Neutrophil (primary cell): Measurements from ENCODE around the gene CCT8.
"Not testable (repeated sequence)": the region's sequence is repeated elsewhere in the genome, so short reads cannot be mapped to it uniquely, and the experiment has no call there.

Source experiments
- H3K27ac ChIP-seq: fragments of 200-600 bp; sonication (generic); 2 replicates; pipeline ENCODE4 v1.5.1; 2016; ENCODE audit warnings: mild to moderate bottlenecking, moderate library complexity
- H3K27me3 ChIP-seq: fragments of 200-600 bp; sonication (generic); 2 replicates; pipeline ENCODE4 v1.6.0; 2016; ENCODE audit warnings: mild to moderate bottlenecking
- H3K36me3 ChIP-seq: fragments of 200-600 bp; sonication (generic); 2 replicates; pipeline ENCODE4 v1.5.1; 2017
- H3K4me1 ChIP-seq, 2 experiments: fragments of 200-600 bp in 1 of 2; sonication (generic) in 1 of 2; 1 replicate in 1 of 2; 2 replicates in 1 of 2; pipeline versions ENCODE4 v1.5.1 to v1.6.1; 2013 to 2016; ENCODE audit warnings: low read depth in 1 of 2, low read length in 1 of 2, mild to moderate bottlenecking in 1 of 2, moderate library complexity in 1 of 2; ENCODE audit not compliant: control insufficient read depth in 1 of 2, insufficient read depth in 1 of 2
- H3K4me3 ChIP-seq, 2 experiments: fragments of 200-600 bp in 1 of 2; sonication (generic) in 1 of 2; 1 replicate in 1 of 2; 2 replicates in 1 of 2; pipeline ENCODE4 v1.5.1; 2013 to 2016; ENCODE audit warnings: low read depth in 1 of 2, low read length in 1 of 2, mild to moderate bottlenecking in 1 of 2, moderate library complexity in 1 of 2
- H3K9me3 ChIP-seq: fragments of 200-600 bp; sonication (generic); 2 replicates; pipeline ENCODE4 v1.5.1; 2016
- TF ChIP-seq, protein P1 (sequence below): fragments of 200-600 bp; sonication (generic); IDR thresholded peaks from 2 replicates; pipeline ENCODE4 v1.5.1; 2016; ENCODE audit warnings: antibody characterized with exemption

The CCT8 gene

GRCh38 chr21:29082046-29082815, 8.8 kb upstream of the CCT8 start:
- H3K27me3 ChIP-seq: no peaks in the 10 kb centered on the region
- no peaks in the 10 kb centered on the region for H3K36me3 ChIP-seq
- H3K27ac ChIP-seq: no peak overlapping the region
- TF ChIP-seq, protein P1, sequence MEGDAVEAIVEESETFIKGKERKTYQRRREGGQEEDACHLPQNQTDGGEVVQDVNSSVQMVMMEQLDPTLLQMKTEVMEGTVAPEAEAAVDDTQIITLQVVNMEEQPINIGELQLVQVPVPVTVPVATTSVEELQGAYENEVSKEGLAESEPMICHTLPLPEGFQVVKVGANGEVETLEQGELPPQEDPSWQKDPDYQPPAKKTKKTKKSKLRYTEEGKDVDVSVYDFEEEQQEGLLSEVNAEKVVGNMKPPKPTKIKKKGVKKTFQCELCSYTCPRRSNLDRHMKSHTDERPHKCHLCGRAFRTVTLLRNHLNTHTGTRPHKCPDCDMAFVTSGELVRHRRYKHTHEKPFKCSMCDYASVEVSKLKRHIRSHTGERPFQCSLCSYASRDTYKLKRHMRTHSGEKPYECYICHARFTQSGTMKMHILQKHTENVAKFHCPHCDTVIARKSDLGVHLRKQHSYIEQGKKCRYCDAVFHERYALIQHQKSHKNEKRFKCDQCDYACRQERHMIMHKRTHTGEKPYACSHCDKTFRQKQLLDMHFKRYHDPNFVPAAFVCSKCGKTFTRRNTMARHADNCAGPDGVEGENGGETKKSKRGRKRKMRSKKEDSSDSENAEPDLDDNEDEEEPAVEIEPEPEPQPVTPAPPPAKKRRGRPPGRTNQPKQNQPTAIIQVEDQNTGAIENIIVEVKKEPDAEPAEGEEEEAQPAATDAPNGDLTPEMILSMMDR: no peak
- no peaks in the 10 kb centered on the region for H3K9me3 ChIP-seq
- peaks cover 28 to 38% of the 10 kb centered on the region in 2 experiments for H3K4me1 ChIP-seq
- H3K4me3 ChIP-seq: no peak overlapping the region

DNA sequence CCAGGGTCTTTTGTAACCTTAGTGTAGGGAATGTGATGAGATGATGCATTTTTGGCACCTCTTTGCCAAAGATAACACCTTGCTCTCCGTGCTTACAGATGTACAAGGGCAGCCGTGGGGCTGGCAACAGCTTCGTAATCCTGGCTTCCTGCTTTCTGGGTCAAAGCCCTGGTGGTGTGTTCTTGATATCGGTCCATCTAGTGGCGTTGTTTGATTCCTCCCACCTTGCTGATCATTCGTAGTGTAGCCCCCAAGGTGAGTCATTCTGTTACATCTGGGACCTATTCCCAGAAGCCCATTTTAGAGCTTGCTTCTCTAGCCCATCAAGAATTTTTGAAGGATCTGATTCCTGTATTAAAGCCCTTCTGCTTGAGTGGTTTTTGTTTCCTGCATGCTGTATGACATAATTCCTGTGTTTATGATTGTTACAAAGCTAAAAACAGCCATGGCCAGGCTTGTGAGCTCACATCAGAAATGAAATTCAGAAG, 7.0 kb upstream of the CCT8 start:
- H3K4me1 ChIP-seq: peaks cover 28 to 38% of the 10 kb centered on the region in 2 experiments
- no peaks in the 10 kb centered on the region for H3K27me3 ChIP-seq
- TF ChIP-seq, protein P1: no peak
- H3K27ac ChIP-seq: peak overlapping the region; percentile 76
- no peak overlapping the region for H3K4me3 ChIP-seq
- H3K9me3 ChIP-seq: no peaks in the 10 kb centered on the region
- no peaks in the 10 kb centered on the region for H3K36me3 ChIP-seq

- no peaks in the 10 kb centered on the region for H3K36me3 ChIP-seq
- H3K27me3 ChIP-seq: no peaks in the 10 kb centered on the region
- TF ChIP-seq, protein P1: no peak
- H3K9me3 ChIP-seq: no peaks in the 10 kb centered on the region
- H3K27ac ChIP-seq: peak overlapping the region; percentile 76
- peaks cover 35 to 41% of the 10 kb centered on the region in 2 experiments for H3K4me1 ChIP-seq
- no peak overlapping the region for H3K4me3 ChIP-seq
These were observed 5.7 kb upstream of the CCT8 start for GRCh38 chr21:29078869-29079767.

DNA sequence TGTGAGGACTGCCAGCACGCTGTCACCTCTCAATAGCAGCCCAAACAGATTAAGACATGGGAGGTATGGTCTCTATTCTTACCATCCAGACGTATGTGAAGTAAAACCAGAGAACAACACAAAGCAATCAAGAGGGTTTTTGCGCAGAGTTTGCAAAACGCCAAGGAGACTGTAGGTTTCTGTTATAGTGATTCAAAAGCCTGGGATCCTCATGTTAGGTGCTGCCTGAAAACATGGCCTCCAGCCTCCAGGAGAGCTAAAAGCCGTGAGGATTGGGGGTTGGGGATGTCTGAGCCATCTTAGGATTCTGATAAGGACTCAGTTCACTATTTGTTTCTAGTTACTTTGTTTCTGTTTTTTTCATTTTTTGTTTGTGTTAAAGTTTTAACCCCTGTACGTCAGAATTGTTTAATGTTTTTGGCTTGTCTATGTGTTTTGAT, 4.2 kb upstream of the CCT8 start:
- TF ChIP-seq, protein P1: no peak
- Histone ChIP-seq H3K9me3 (no peaks in the 10 kb centered on the region), H3K27ac (peak overlapping the region; percentile 79), H3K36me3 (no peaks in the 10 kb centered on the region), H3K4me1 (peaks cover 44 to 46% of the 10 kb centered on the region in 2 experiments), H3K4me3 (peak overlapping the region; percentile 65 to 66), H3K27me3 (no peaks in the 10 kb centered on the region)

GRCh38 chr21:29076731-29077640, 3.5 kb upstream of the CCT8 start:
- TF ChIP-seq, protein P1: peak; percentile 26
- Histone ChIP-seq H3K27ac (peak overlapping the region; percentile 79), H3K4me3 (peak overlapping the region; percentile 65 to 66), H3K4me1 (peaks cover 48 to 51% of the 10 kb centered on the region in 2 experiments)
- H3K36me3 ChIP-seq, H3K27me3 ChIP-seq, H3K9me3 ChIP-seq: not testable (repeated sequence)
